ENCODE results near the gene C1QTNF1. TPM values are rescaled to one million over a fixed set of nuclear protein-coding genes. Genes with fewer than 3 reads are reported as not detected.

The C1QTNF1 gene
- total and polyA plus RNA-seq, 2 donors (not counting 3 experiments of a cell fraction or from before 2014, with no cell fraction given) = 2.5 to 4.0 TPM

DNA sequence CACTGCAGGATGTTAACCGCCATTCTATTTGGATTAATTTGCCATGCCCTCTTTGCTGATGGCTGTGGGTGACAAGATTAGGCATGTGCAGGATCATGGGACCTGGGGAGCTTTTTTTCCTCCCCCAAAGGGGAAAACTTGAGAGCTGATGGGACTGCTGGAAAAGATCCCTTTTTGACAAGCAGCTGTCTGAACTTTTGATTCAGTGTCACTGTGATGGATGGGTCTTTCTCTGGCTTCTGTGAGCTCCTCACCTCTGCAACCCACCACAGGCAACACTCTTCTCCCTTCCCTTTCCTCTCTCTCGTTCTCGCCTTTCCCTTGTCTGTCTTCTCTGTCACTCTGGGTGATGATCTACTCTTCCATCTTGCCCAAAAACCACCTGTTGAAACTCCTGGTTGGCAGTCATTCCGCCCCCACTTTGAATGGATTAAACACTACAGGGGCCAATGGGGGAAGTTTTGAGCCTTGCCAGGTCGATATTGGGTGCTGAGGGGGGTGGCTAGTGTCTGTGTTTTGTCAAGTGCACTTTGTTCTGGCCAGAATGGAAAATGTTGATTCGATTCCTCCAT is 11.3 kb upstream of the C1QTNF1 start:
- no TSS peak for BruUV-seq (replicated peaks)
- H3K27ac ChIP-seq (ENCODE audit: insufficient read depth, low read depth, low read length) = peak overlapping the region; percentile 62
- no peaks in the 10 kb centered on the region for H3K27me3 ChIP-seq (ENCODE audit: control insufficient read depth in 2 of 2, insufficient read depth in 2 of 2, low read length in 2 of 2)
- CTCF ChIA-PET = no interaction called here
- peaks cover 0 to 2% of the 10 kb centered on the region in 2 experiments for H3K36me3 ChIP-seq (ENCODE audit: control insufficient read depth in 2 of 2, extremely low read depth in 1 of 2, insufficient read depth in 2 of 2, low read length in 2 of 2)
- H3K9ac ChIP-seq (replicated peaks; ENCODE audit: extremely low read depth, insufficient read depth, low read length) = no peak overlapping the region
- intact Hi-C loops (cut with micrococcal nuclease) (no loop called here), dilution Hi-C loops (cut with MboI; ENCODE audit: extremely low pct_ligation_motif_present, low sequenced_read_pairs) (no loop called here)
- no peaks in the 10 kb centered on the region for H3K9me3 ChIP-seq (replicated peaks; ENCODE audit: control insufficient read depth, insufficient read depth, low read length)
- peaks cover 18% of the 10 kb centered on the region for H3K79me2 ChIP-seq (ENCODE audit: control insufficient read depth, insufficient read depth, low read length)
- DNase-seq (ENCODE audit: low read depth, low spot score) = no peak
- H3K4me2 ChIP-seq (ENCODE audit: insufficient read depth, low read length) = no peak overlapping the region
- no peak overlapping the region for H2AFZ ChIP-seq (ENCODE audit: low read depth, low read length)
- POLR2A ChIA-PET = no interaction called here
- no peaks in the 10 kb centered on the region for H3K9me1 ChIP-seq (replicated peaks; ENCODE audit: control insufficient read depth, extremely low read depth, insufficient read depth, low read length)
- FAIRE-seq = no peak
- peaks cover 35% of the 10 kb centered on the region for H3K4me1 ChIP-seq (ENCODE audit: control insufficient read depth, extremely low read depth, insufficient read depth, low read length)
- H3K4me3 ChIP-seq (replicated peaks in 1 of 3; ENCODE audit: insufficient read depth in 1 of 3, low read depth in 1 of 3, low read length in 3 of 3) = no peak overlapping the region
- TF ChIP-seq, protein P1, sequence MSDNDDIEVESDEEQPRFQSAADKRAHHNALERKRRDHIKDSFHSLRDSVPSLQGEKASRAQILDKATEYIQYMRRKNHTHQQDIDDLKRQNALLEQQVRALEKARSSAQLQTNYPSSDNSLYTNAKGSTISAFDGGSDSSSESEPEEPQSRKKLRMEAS (IDR thresholded peaks at IDR 0.05; ENCODE audit: insufficient read depth, insufficient read length) = no peak
- no peak for TF ChIP-seq FOS (IDR thresholded peaks at IDR 0.05; ENCODE audit: borderline replicate concordance, insufficient read depth, low read length)
- TF ChIP-seq MYC (IDR thresholded peaks at IDR 0.05; ENCODE audit: low read depth, low read length) = no peak
- TF ChIP-seq GATA2 (IDR thresholded peaks at IDR 0.05; ENCODE audit: insufficient read depth, insufficient read length, low read depth, low read length) = no peak
- TF ChIP-seq POLR2A (IDR thresholded peaks at IDR 0.05; ENCODE audit: low read depth, low read length) = no peak
- no peak for TF ChIP-seq EZH2 (IDR thresholded peaks at IDR 0.05; ENCODE audit: borderline replicate concordance, low read depth, low read length, severe bottlenecking)
- TF ChIP-seq, protein P2, sequence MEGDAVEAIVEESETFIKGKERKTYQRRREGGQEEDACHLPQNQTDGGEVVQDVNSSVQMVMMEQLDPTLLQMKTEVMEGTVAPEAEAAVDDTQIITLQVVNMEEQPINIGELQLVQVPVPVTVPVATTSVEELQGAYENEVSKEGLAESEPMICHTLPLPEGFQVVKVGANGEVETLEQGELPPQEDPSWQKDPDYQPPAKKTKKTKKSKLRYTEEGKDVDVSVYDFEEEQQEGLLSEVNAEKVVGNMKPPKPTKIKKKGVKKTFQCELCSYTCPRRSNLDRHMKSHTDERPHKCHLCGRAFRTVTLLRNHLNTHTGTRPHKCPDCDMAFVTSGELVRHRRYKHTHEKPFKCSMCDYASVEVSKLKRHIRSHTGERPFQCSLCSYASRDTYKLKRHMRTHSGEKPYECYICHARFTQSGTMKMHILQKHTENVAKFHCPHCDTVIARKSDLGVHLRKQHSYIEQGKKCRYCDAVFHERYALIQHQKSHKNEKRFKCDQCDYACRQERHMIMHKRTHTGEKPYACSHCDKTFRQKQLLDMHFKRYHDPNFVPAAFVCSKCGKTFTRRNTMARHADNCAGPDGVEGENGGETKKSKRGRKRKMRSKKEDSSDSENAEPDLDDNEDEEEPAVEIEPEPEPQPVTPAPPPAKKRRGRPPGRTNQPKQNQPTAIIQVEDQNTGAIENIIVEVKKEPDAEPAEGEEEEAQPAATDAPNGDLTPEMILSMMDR (IDR thresholded peaks at IDR 0.05; ENCODE audit: extremely low read depth in 1 of 2, insufficient read depth in 1 of 2, low read depth in 1 of 2, low read length in 2 of 2) = no peak
- no peak for TF ChIP-seq POLR2AphosphoS5 (IDR thresholded peaks at IDR 0.05; ENCODE audit: insufficient read depth, low read depth, low read length)
- TF ChIP-seq JUN (IDR thresholded peaks at IDR 0.05; ENCODE audit: borderline replicate concordance, insufficient read depth, insufficient read length, low read depth) = no peak
- H4K20me1 ChIP-seq (replicated peaks; ENCODE audit: control insufficient read depth, extremely low read depth, insufficient read depth, low read length) = no peaks in the 10 kb centered on the region
